HG03159 (cell line): Measurements from ENCODE around the gene FBXL14.

ENCODE experiments used
- ATAC-seq: cut with Tn5 transposase; IDR thresholded peaks from one replicate; pipeline ENCODE4 v1.9.1; 2021; ENCODE audit warnings: mild to moderate bottlenecking, moderate library complexity; ENCODE audit not compliant: unreplicated experiment

Gene FBXL14

DNA sequence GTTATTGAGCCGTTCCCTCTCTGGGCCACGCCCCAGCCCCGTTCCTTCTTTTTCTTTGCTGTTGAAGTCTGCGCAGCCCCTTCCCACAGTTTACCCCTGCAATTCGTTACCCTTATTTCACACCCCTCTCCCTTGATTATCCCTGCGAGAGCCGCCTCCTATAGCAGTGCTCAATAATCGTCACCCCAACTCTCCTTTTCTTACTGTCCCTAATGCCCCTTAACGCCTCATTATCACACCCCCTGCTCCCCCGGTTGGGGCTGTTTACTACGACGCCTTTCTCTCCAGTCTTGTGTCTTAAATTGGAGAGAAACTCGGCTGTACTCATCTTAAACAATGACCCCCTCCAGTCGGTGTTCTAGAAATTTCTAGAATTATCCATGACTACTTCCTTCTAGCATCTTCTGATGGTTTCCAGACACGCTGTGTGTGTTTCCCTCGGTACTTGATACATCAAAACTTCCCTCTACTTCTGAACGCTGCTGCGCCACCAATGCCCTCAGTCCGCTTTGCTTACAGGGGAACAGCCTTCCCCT is 713 bp upstream of the FBXL14 start:
- no peak for ATAC-seq

DNA sequence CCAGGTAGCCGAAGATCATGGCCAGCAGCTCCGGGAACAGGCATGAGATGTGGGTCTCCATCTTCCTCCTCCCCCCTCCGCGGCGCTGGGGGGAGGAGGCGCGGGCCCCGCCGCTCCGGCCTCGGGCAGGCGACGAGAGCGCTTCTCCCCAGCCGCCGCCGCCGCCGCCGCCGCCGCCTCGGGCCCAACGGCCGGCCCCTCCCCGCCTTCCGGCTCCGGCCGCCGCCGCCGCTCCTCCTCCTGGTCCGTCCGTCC is 448 bp downstream of the FBXL14 start:
- peak; percentile 52 for ATAC-seq

DNA sequence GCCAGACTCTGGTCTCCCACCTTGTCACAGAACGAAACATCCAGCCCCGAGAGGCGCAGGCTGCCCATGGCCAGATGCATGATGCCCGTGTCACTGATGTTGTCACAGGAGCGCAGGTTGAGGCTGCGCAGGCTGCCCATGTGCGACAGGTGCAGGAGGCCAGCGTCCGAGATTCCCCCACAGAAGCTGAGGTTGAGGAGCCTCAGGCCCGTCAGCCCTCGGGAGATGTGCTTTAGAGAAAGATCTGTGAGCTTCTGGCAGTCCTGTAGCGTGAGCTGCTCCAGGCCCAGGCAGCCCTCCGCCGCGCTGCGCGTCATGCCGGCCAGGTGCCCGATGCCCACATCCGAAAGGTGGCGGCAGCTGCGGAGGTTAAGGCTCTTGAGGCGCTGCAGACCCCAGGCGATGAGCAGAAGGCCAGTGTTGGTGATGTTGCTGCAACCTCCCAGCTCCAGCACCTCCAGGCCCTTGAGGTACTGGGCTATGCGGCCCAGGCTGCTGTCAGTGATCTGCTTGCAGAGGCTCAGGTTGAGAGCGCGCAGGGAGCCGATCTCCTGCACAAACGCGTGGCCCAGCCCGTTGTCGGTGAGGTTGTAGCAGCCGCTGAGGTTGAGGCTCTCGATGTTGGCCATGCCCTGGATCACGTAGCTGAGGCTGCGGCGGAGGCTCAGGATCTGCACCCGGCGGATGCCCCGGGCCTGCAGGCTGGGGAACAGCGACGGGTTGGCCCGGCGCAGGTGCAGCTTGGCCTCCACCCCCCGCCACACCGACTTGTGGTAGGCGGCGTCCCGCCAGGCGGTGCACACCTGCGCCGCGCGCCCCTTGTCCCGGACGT is 991 bp downstream of the FBXL14 start:
- ATAC-seq, result peak; percentile 30

DNA sequence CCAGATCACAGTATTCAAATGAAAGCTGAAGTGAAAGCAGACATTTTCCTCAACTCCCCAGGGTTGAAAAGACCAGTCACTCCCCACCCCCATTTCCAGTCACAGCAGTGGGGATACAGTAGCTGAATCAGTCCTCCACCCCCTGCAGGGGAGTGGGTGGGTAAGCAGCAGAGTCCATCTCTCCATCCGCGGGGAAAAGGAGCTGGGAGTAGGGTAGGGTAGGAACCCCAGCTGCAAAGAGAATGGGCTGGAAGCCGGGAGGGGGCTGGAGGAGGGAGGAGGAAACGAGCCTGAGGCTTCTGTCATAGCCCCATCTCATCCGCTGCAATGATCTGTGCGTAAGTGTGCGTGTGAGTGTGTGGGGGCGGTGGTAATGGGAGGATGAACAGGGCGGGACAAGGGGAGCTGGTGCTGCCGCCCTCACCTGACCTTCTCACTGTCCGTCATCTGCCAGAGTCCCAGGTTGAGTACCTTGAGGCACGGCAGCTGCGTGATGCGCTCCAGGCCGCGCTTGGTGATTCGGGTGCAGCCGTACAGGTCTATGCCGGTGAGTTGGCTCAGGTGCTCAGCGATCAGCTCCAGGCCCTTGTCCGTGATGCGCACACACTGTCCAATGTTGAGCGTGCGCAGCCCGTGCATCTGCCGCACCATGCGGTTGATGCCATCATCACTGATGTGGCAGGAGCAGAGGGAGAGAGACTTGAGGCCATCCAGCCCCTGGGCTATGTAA is 1.8 kb downstream of the FBXL14 start:
- no peak for ATAC-seq

DNA sequence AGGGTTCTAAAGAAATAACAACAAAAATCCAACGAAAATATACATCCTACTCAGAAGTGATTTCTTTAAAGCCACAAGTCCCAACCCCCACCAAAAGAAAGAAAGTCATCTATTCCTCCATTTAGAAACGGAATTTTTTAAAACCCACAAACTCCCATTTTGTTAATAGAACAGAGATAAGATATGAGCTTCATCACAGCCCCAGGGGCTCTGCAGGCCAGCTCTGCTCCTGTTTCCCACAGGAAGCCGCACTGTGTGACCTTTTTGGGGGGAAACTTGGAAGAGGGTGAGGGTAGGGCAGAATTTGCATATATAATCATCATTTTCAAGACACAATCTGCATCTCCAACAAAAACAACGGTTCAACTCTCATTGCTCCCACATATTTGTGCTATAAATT is 2.8 kb downstream of the FBXL14 start:
- no peak for ATAC-seq

DNA sequence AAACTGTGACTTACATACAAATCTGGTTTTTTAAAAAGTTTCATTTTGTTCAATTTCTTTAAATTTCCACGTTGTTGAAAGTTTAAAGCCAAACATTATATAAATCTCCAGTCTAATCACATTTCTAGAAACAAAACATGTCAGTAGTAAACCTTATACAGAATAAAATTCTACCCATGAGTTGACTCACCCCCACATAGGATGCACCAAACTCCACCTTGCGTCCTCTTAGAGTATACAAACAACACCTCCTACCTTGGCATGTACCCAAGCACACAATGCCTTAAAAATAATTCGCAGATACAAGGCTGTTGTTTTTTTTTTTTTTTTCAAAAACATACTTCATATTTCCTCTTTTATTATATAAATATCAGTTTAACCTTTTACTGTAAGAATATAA is 3.3 kb downstream of the FBXL14 start:
- ATAC-seq, result no peak

DNA sequence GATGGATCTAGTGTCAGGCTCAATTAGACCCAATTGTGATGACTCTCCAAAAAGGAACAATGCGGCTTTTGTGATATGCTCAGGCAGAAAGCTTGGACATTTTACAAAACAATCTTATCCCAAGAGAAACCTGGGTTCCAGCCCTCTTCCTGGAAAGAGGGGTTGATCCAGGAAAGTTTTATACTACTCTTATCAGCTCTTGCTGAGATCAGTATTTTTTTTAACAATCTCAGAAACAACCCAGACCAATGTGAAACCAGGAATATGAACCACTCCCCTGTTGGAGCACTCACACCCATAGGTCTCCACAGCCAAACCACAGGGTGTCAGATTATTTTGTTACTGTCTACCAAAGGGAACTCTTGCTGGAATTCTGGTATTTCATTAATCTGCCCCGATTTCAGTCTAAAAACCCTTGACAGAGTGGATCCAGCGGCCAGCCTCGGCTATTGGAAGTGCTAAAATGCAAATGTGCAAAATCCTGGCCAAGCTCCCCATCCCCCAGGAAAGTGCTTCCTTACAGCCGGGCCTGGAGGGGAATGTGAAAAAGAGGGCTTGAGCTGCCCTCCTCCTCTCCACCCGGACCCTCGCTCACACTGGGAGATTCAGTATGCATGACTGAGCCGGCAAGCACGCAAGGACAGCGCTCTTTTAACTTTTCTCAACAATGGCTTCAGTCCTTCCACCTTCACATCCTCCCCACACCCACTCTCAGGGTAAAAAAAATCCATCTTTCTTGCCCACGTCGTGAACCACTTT is 4.0 kb downstream of the FBXL14 start:
- no peak for ATAC-seq

DNA sequence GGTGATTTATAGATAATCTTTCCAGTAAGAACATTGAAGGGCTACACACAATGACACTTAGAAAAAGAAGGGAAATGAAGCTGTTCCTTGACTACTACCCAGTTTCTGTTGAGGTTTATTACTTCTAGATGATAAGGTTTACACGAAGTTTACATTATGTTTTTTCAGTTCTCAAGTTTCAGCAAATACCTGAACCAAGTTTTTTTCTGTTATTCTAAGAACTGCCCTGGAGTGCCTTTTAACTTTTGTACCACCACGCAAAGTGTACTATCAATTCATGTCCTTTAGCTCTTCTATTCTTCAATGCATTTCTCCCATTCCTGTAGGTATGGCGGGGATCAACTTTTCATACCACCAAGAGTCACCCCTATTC is 5.8 kb downstream of the FBXL14 start:
- ATAC-seq, result no peak

DNA sequence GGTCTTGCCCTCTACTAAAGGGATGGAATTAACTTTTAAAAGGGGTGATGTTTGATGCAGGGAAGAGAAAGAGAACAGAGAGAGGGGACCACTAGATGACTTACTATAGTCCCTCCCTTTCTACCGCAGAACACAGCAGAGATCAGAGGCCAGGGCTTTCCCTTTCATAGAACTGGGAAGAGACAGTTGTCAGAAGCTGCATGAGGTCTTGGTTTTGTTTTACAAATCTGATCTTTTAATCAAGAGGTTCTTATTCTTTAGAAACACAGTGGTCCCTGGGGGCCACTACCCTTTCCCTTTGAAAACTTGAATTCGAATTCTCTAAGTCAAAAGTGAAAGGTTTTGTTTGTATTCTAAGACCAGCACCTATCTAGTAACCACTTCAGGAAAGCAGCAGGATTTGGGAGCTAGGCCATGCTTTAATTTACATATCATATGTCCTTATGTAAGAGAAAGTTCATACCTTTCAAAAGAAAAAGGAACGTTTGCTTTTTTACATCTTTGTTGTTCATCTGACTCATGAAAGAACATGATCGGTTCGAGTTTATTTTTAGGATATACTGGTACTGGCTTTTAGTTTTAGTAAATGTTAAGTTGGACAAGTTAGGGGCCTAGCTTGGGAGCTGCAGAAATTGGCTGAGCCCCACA is 6.3 kb downstream of the FBXL14 start:
- ATAC-seq, result no peak

DNA sequence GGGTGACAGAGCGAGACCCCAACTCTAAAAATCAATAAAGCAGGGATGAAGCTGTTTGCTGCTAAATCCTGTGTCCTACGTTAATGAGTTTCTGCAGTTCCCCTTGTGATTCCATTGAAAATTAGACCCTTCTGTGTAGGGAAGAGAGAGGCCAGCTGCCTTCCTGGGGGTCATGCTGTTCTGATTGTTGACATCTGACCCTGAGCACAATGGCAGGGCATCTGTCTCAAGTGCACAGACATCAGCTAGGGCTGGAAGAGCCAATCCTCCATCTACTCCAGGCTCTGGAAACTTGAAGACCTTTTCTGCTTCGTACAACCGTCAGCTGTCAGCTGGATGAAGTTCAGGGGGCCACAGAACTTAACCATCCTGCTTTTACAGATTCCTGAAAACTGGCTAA is 10.1 kb downstream of the FBXL14 start:
- no peak for ATAC-seq

DNA sequence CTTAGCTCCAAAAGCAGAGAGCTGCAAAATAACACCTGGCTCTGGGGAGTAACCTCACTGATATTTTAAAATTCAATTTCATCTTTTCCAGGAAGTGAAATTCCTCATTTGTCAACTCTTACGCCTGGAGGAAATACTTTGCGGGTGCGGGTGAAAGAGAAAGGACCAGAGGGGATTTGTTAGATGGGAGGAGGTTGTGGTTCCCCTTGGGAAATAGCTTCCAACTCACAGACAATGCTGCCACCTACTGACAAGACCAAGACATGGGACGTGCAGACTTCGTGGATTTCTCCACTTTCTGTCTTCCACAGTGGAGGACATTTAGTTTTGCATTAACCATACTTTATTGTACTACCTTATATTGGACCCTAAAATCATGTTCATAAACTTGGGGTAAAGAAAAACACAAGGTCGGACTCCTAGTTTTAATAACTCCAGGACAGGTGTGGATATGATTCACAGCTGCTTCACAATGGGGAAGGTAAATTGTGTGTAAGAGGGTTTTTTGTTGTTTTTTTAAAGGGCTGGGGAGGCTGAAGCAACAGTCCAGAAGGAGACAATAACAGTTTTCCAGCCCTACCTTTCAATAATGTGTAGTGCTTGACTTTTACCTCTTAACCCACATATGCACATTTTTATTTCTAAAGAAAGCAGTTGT is 10.8 kb downstream of the FBXL14 start:
- ATAC-seq, result no peak

DNA sequence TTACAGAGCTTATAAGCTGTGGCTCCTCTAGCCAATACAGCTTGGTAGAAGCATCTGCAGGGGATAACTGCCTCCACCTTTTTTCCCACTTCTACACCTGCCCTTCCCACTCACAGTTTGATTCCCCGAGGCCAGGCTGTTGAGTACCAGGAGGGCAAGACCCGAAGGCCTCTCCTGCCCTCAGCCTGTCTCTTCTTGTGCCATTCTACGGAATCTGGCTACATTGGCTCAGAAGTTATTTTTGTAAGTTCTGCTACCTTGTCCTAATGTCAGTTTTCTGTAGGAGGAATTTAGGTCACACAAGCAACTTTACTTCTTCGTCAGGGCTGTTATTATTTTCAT is 11.7 kb downstream of the FBXL14 start:
- no peak for ATAC-seq

DNA sequence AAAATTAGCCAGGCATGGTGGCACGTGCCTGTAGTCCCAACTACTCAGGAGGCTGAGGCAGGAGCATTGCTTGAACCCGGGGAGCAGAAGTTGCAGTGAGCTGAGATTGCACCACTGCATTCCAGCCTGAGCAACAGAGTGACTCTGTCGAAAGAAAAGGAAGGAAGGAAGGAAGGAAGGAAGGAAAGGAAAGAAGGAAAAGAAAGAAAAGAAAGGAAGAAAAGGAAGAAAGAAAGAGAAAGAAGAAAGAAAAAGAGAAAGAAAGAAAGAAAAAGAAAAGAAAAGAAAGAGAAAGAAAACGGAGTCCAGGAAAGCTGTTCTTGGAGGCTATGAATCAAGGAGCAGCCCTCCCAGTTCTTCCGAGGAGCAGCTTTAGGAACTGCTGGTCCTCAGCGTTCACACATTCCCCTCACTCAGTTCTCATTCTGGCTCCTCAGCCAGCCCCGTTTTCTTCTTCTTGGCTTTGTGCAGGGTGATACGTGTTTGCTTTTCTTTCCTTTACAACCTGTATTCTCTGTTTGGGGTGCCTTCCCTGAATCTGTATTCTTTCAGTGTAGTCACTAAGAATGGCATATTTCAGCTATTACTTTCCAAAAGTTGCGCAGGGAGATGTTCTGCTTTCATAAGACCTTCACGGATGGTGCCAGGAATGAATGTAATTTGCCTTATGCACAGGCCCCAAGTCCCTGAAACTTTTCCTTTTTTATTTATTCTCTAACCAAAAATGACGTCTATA is 12.2 kb downstream of the FBXL14 start:
- no peak for ATAC-seq

DNA sequence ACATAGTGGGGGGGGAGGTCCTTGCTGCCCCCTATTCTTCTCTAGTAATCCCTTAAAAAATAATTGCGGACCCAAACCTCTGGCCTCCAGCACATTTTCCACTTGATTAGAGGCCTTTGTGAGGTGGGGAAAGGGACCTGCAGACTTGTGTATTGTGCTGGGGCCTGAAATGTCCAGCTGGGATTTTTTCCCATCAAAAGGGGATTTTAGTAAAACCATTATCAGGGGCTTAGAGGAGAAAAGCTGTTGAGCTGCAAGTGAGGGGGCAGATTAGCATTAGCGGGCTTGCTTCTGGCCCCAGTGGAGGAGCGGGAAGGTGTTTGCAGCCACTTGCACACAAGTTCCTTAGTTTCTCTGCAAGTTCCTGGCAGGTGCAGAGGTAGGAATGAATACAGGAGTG is 13.9 kb downstream of the FBXL14 start:
- no peak for ATAC-seq

DNA sequence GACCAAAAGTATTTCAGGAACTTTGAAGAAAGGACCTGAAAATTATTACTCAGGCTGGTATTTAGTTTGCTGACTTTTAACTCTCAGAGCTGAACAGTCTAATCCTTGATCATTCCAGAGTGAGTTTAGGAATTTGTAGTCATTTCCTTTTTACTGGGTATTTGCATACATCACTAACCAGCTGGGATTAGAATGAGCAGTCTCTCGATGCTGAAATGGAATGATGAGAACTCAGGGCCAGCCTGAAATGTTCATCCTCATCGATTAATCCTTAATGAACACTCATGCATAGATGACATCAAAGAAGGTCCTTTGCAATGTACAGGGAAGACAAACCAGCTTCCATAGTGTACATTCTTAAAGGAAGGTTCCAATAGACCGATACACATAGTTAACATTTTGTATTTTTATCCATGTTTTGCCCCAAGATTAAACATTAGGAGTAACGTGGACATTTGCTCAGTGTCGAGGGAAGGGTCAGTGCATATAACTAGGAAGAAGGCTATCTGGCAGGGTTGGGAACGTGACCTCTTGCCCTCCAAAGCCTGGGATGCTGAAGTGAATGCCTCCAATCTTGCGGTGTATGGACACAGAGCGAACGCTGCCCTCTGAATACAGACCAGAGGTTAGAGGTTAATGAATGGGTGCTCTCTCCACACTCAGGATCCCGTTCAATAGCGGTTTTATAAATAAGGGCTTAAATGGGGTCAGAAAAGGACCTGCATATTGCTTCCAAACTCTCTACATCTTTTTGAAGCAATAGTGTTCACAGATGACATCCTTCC is 14.5 kb downstream of the FBXL14 start:
- ATAC-seq, result no peak

DNA sequence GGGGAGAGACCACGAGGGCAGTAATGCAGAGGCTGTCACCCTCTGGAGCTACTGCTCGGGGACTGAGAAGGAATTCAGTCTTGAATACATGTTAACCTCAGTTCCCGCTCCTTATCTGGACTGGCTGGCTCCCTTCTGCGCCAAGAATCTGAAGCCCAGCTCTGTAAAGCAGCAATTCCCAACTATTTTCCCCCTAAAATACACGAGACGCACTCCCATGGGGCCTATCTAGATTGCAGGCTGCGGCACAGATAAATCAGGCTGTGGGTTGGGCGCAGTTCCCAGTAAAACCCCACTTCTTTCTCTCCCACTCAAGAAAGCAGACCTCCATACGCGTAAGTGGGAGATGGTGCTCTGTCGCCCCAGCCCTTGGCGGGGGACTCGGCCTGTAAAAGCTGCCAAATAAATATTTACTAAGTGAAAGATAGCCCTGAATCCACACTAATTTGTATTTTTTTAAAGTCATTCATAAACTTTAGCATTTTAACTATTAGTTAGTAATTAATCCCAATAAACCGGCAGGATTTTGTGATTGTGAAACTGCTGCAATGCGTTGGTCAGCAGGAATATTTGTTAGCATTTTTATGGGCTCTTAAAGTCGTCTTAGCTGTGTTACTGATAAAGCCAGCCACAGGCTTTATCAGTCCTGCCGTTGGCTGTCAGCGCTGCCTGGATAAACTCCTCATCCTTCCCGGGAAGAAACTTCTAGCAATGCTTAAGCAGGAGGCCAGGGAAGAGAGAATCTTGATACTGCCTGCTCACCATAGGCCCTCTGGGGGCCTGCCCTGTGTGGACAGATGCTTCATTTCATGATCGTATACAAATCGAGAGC is 17.8 kb downstream of the FBXL14 start:
- no peak for ATAC-seq

DNA sequence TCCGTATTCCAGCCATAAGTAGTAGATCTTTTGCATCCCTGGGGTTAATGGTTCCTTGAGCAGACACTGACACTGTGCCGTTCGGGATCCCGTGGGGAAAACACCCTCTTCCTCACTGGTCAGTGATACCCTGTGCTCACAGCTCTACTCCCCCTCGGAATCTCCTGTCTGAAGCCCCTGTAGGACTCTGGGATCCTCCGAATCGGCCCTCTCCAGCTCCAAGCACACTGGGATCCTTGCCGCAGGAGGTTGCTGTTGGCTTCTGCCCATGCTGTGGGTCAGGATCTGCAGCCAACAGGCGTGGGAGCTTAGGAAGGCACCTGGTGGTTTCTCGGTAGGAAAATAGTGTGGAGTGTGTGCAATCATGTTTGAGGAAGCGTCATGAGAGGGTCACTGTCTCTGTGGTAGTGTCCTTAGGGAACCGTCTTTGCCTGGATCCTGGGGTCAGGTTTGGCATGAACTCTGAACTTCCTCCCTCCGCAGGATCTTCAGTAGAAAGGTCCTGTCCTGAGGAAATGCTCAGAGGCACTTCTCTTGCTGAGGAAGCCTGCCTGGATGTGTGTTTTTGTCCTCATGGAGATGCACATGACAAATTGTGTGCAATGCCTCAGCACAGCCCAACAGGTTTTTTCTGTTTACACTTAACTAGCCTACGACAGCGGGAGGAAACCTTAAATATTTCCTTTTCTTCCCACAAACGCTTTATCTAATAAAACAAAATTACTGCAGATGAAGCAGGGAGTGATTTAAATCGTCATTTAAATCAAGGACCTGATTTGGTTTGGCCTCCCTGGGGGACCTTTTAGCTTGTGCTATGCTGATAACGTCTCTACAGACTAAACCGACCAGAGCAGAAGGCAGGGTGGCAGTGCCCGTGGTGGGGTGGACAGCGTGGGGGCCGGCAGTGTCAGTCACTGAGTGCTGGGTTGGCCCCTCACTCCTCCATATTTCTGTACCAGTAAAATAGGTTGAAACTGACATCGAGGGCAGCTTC is 18.7 kb downstream of the FBXL14 start:
- no peak for ATAC-seq
